HAP-1 (cell line): ENCODE results near the gene KCNQ1.

Source experiments
- DNase-seq, 2 experiments: peaks; one replicate each; pipeline ENCODE4 v3.0.0-alpha.2; 2016 to 2020; ENCODE audit warnings: low spot score in 2 of 2
- H3K27me3 ChIP-seq: fragments of 250-450 bp; sonication (Bioruptor Pico); 2 replicates; pipeline ENCODE4 v1.5.1; 2020; ENCODE audit warnings: low read depth, mild to moderate bottlenecking, moderate library complexity
- H3K36me3 ChIP-seq: fragments of 250-450 bp; sonication (Bioruptor Pico); replicated peaks from 2 replicates; pipeline ENCODE4 v1.5.1; 2020; ENCODE audit warnings: mild to moderate bottlenecking
- H3K4me1 ChIP-seq: fragments of 250-450 bp; sonication (Bioruptor Pico); 2 replicates; pipeline ENCODE4 v1.5.1; 2020; ENCODE audit warnings: mild to moderate bottlenecking
- H3K4me3 ChIP-seq: fragments of 250-450 bp; sonication (Bioruptor Pico); 2 replicates; pipeline ENCODE4 v1.5.1; 2020; ENCODE audit warnings: mild to moderate bottlenecking, moderate library complexity
- H3K9me3 ChIP-seq: fragments of 250-450 bp; sonication (Bioruptor Pico); 2 replicates; pipeline ENCODE4 v1.5.1; 2020; ENCODE audit warnings: mild to moderate bottlenecking, moderate library complexity
- in situ Hi-C: fragments of 300-500 bp; cut with MboI; formaldehyde crosslinking; loops from 3 replicates; pipeline ENCODE4 v1.14.3; 2020; ENCODE audit warnings: low sequenced_read_pairs, inconsistent platforms, mixed read lengths

Gene KCNQ1

GRCh38 chr11:2788168-2789071 is 343.6 kb downstream of the KCNQ1 start:
- Histone ChIP-seq H3K9me3 (0 out of 2 replicates have a peak, but pooled peaks cover 5% of the 10 kb centered on the region), H3K4me3 (no peak overlapping the region), H3K27me3 (peaks cover 44% of the 10 kb centered on the region), H3K36me3 (no peaks in the 10 kb centered on the region), H3K4me1 (peaks cover 4% of the 10 kb centered on the region)
- DNase-seq: peak in 1 of 2 experiments; percentile 3
- in situ Hi-C loops: no loop called here

GRCh38 chr11:2789331-2789730 is 344.5 kb downstream of the KCNQ1 start:
- H3K4me1 ChIP-seq: no peaks in the 10 kb centered on the region
- H3K9me3 ChIP-seq: 0 out of 2 replicates have a peak, but pooled peaks cover 5% of the 10 kb centered on the region
- no peaks in the 10 kb centered on the region for H3K36me3 ChIP-seq
- peaks cover 53% of the 10 kb centered on the region for H3K27me3 ChIP-seq
- H3K4me3 ChIP-seq: no peak overlapping the region
- in situ Hi-C loops: no loop called here
- no peak for DNase-seq

DNA sequence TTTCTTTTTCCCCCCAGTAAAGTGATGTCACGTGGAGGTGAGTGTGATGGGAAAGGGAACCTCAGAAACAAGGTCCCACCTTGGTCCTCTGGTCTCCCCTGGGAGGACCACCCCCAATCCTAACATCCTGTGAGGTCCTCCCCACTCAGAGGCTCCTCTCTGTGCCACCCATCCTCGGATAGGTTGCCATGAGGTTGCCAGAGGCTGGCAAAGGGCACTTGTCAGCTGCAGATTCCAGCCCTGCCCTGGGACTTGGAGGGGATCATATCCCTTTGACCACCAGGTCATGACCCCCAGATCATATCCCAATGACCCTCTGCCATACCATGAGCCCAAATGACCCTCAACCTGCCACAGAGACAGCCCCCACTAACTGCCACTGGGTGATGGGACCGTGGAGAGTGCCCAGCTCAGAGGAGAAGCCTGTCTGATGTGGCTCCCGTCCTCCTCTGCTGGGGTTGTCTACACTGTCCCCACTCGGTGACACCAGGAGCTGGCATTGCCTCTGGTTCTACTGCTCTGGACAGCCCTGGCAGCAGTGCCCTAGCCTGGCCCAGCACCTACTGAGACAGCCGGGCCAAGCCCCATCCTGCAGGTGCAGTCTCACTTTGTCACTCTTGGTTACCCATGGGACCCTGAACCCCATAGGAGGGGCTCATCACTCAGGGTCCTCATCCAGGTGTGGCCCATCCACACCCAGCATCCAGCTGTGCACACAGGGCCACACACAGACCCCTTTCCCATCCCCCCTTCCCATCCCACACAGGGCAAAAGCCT is 345.2 kb downstream of the KCNQ1 start:
- Histone ChIP-seq H3K9me3 (0 out of 2 replicates have a peak, but pooled peaks cover 5% of the 10 kb centered on the region), H3K27me3 (peaks cover 55% of the 10 kb centered on the region), H3K4me3 (no peak overlapping the region), H3K4me1 (no peaks in the 10 kb centered on the region), H3K36me3 (no peaks in the 10 kb centered on the region)
- in situ Hi-C loops: no loop called here
- no peak for DNase-seq

- no peak for DNase-seq
- Histone ChIP-seq H3K9me3 (0 out of 2 replicates have a peak, but pooled peaks cover 5% of the 10 kb centered on the region), H3K36me3 (no peaks in the 10 kb centered on the region), H3K4me1 (no peaks in the 10 kb centered on the region), H3K4me3 (no peak overlapping the region), H3K27me3 (peaks cover 52% of the 10 kb centered on the region)
- in situ Hi-C loops: no loop called here
Observed at GRCh38 chr11:2790568-2790921, 345.7 kb downstream of the KCNQ1 start.

DNA sequence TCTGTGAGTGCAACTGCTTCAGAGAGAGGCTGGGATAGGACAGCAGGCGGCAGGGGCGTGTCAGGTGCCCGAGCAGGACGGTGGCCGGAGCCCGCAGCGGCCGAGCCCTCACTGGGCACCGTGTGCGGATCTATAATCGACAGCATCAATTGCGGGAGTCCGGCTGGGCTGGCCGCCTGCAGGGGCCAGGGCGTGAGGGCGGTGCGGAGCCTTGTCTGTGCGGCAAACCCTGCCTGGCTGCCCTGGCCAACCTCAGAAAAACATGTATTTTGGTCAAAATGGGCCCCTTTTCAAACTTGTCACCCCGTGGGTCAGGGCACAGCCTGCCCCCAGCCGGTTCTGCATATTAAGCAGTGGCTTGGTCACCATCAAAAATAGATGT is 346.3 kb downstream of the KCNQ1 start:
- peaks cover 47% of the 10 kb centered on the region for H3K27me3 ChIP-seq
- 0 out of 2 replicates have a peak, but pooled peaks cover 3% of the 10 kb centered on the region for H3K9me3 ChIP-seq
- no peaks in the 10 kb centered on the region for H3K4me1 ChIP-seq
- no peak overlapping the region for H3K4me3 ChIP-seq
- no peak for DNase-seq
- in situ Hi-C loops: no loop called here
- H3K36me3 ChIP-seq: no peaks in the 10 kb centered on the region

DNA sequence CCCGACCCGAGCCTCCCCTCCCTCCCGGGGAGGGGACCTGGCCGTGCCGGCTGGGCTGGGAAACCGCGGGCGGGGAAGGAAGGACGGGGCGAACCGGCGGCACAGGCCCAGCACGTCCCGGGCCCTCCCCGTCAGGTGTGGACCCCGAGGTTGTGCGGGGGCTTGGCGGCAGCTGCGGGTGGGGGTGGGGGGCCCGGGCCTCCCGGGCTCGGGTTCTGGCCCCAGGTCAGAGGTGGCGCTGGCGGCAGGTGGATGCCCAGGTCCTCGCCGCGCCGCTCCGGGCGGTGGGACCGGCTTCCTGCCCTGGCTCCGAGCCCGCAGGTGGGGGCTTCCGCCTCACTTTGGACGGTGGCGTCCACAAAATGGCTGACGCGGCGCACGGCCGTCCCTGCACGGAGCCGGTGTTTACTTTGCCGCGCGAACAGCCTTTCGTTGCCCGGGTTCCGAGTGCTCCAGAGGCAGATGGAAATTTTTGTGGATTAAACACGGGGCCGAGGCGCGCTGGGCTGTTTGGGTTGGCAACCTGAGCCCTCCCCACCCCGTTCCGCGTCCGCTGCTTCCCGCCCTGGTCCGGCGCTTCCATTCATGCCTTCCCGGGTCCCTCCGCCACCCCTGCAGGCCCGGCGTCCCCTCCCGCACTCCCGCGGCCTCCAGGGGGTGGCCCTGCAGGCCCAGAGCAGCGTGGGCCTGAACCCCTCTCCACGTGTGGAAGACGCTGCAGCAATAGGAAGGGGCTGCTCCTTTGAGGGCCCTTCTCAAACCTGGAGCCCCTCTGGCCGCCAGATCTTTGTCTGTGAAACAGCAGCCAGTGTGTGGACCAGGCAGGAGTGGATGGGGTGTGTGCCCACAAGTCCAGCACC is 346.9 kb downstream of the KCNQ1 start:
- peaks cover 41% of the 10 kb centered on the region for H3K27me3 ChIP-seq
- DNase-seq: no peak
- no peak overlapping the region for H3K4me3 ChIP-seq
- no peaks in the 10 kb centered on the region for H3K36me3 ChIP-seq
- in situ Hi-C loops: no loop called here
- H3K9me3 ChIP-seq: 0 out of 2 replicates have a peak, but pooled peaks cover 2% of the 10 kb centered on the region
- H3K4me1 ChIP-seq: no peaks in the 10 kb centered on the region

- no peaks in the 10 kb centered on the region for H3K4me1 ChIP-seq
- in situ Hi-C loops: no loop called here
- H3K27me3 ChIP-seq: peaks cover 38% of the 10 kb centered on the region
Observed at GRCh38 chr11:2792381-2793250, 347.8 kb downstream of the KCNQ1 start.

GRCh38 chr11:2793701-2794045 is 348.9 kb downstream of the KCNQ1 start:
- no peak for DNase-seq
- no peaks in the 10 kb centered on the region for H3K9me3 ChIP-seq
- H3K4me1 ChIP-seq: no peaks in the 10 kb centered on the region
- H3K4me3 ChIP-seq: no peak overlapping the region
- in situ Hi-C loops: no loop called here
- H3K36me3 ChIP-seq: no peaks in the 10 kb centered on the region
- H3K27me3 ChIP-seq: peaks cover 31% of the 10 kb centered on the region

More at GRCh38 chr11:2792381-2793250, 347.8 kb downstream of the KCNQ1 start:
- Histone ChIP-seq H3K9me3 (0 out of 2 replicates have a peak, but pooled peaks cover under 1% of the 10 kb centered on the region), H3K4me3 (no peak overlapping the region), H3K36me3 (no peaks in the 10 kb centered on the region)
- DNase-seq: no peak

- in situ Hi-C loops: no loop called here
- H3K4me3 ChIP-seq: no peak overlapping the region
- DNase-seq: no peak
- no peaks in the 10 kb centered on the region; the same call in 1 of the 2 replicates for H3K9me3 ChIP-seq
- no peaks in the 10 kb centered on the region for H3K36me3 ChIP-seq
- H3K27me3 ChIP-seq: peaks cover 25% of the 10 kb centered on the region
- H3K4me1 ChIP-seq: no peaks in the 10 kb centered on the region
Observed at GRCh38 chr11:2794046-2794967, 349.5 kb downstream of the KCNQ1 start.

- H3K9me3 ChIP-seq: no peaks in the 10 kb centered on the region; the same call in 1 of the 2 replicates
- in situ Hi-C loops: no loop called here
- peaks cover 20% of the 10 kb centered on the region for H3K27me3 ChIP-seq
- H3K4me3 ChIP-seq: no peak overlapping the region
- H3K36me3 ChIP-seq: no peaks in the 10 kb centered on the region
- DNase-seq: no peak
- no peaks in the 10 kb centered on the region for H3K4me1 ChIP-seq
Observed at GRCh38 chr11:2794968-2795322, 350.1 kb downstream of the KCNQ1 start.

DNA sequence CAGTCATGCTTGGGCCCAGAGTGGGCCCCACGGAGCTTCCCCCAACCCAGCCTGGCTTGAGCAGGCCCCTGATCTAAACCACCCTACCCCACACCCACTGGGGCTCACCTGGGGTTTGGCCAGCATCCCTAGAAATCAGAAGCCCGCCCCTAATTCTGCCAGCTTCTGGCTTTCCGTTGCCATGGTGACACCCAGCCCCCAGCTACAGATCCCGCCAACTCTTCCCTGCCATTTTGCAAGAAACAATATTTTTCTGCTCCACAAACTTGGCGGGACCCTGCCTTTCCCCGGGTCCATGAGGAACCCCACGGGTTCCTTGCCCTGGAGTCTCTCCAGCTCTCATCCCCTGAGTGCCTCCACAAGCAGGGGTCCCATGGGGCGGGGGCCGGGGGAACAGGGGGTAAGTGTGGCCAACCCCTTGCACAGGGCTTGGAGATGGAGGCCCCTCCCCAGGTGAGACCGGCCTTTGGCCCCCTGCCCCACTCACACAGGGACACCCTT is 350.7 kb downstream of the KCNQ1 start:
- DNase-seq: no peak
- H3K4me1 ChIP-seq: no peaks in the 10 kb centered on the region

GRCh38 chr11:2796091-2796490 is 351.3 kb downstream of the KCNQ1 start:
- Histone ChIP-seq H3K27me3 (peaks cover 17% of the 10 kb centered on the region), H3K36me3 (no peaks in the 10 kb centered on the region), H3K4me3 (no peak overlapping the region), H3K4me1 (no peaks in the 10 kb centered on the region), H3K9me3 (no peaks in the 10 kb centered on the region; the same call in 1 of the 2 replicates)
- DNase-seq: no peak
- in situ Hi-C loops: no loop called here

More for the DNA sequence above, 350.7 kb downstream of the KCNQ1 start:
- Histone ChIP-seq H3K9me3 (no peaks in the 10 kb centered on the region; the same call in 1 of the 2 replicates), H3K36me3 (no peaks in the 10 kb centered on the region), H3K4me3 (no peak overlapping the region), H3K27me3 (peaks cover 17% of the 10 kb centered on the region)
- in situ Hi-C loops: no loop called here
